ENCODE data around the gene PER2. TPM values are rescaled to one million over a fixed set of nuclear protein-coding genes. Genes with fewer than 3 reads are reported as not detected.

Gene PER2
- total and polyA plus RNA-seq, 2 donors (not counting 3 experiments of a cell fraction or from before 2014, with no cell fraction given): 0.86 to 3.8 TPM

GRCh38 chr2:238290715-238291549, 2.5 kb upstream of the PER2 start:
- Histone ChIP-seq H3K36me3 (ENCODE audit: control insufficient read depth in 2 of 2, extremely low read depth in 1 of 2, insufficient read depth in 2 of 2, low read length in 2 of 2) (no peaks in the 10 kb centered on the region), H3K9me3 (replicated peaks; ENCODE audit: control insufficient read depth, insufficient read depth, low read length) (no peaks in the 10 kb centered on the region), H4K20me1 (replicated peaks; ENCODE audit: control insufficient read depth, extremely low read depth, insufficient read depth, low read length) (no peaks in the 10 kb centered on the region), H3K4me3 (replicated peaks in 1 of 3; ENCODE audit: insufficient read depth in 1 of 3, low read depth in 1 of 3, low read length in 3 of 3) (no peak overlapping the region), H3K9me1 (replicated peaks; ENCODE audit: control insufficient read depth, extremely low read depth, insufficient read depth, low read length) (no peaks in the 10 kb centered on the region), H3K4me1 (ENCODE audit: control insufficient read depth, extremely low read depth, insufficient read depth, low read length) (peaks cover 14% of the 10 kb centered on the region), H3K79me2 (ENCODE audit: control insufficient read depth, insufficient read depth, low read length) (no peaks in the 10 kb centered on the region), H2AFZ (ENCODE audit: low read depth, low read length) (no peak overlapping the region), H3K27me3 (ENCODE audit: control insufficient read depth in 2 of 2, insufficient read depth in 2 of 2, low read length in 2 of 2) (no peaks in the 10 kb centered on the region), H3K9ac (replicated peaks; ENCODE audit: extremely low read depth, insufficient read depth, low read length) (no peak overlapping the region), H3K4me2 (ENCODE audit: insufficient read depth, low read length) (no peak overlapping the region), H3K27ac (ENCODE audit: insufficient read depth, low read depth, low read length) (no peak overlapping the region)
- ChIA-PET POLR2A (interaction anchor here (1.4 kb wide), 1 partner anchor 28 kb away, joined by 3 read pairs; no protein-coding TSS in a partner anchor), CTCF (interaction anchor here (1.3 to 6.4 kb wide), 2 partner anchors 19 to 27 kb away, joined by 4 to 39 read pairs; no protein-coding TSS in a partner anchor)
- TF ChIP-seq GATA2 (IDR thresholded peaks at IDR 0.05; ENCODE audit: insufficient read depth, insufficient read length, low read depth, low read length): no peak
- TF ChIP-seq FOS (IDR thresholded peaks at IDR 0.05; ENCODE audit: borderline replicate concordance, insufficient read depth, low read length): no peak
- TF ChIP-seq POLR2AphosphoS5 (IDR thresholded peaks at IDR 0.05; ENCODE audit: insufficient read depth, low read depth, low read length): no peak
- no peak for TF ChIP-seq JUN (IDR thresholded peaks at IDR 0.05; ENCODE audit: borderline replicate concordance, insufficient read depth, insufficient read length, low read depth)
- TF ChIP-seq MYC (IDR thresholded peaks at IDR 0.05; ENCODE audit: low read depth, low read length): no peak
- TF ChIP-seq POLR2A (IDR thresholded peaks at IDR 0.05; ENCODE audit: low read depth, low read length): no peak
- TF ChIP-seq MAX (IDR thresholded peaks at IDR 0.05; ENCODE audit: insufficient read depth, insufficient read length): no peak
- no peak for TF ChIP-seq EZH2 (IDR thresholded peaks at IDR 0.05; ENCODE audit: borderline replicate concordance, low read depth, low read length, severe bottlenecking)
- dilution Hi-C loops (cut with MboI; ENCODE audit: extremely low pct_ligation_motif_present, low sequenced_read_pairs): no loop called here
- intact Hi-C loops (cut with micrococcal nuclease): no loop called here
- no peak for DNase-seq (ENCODE audit: low read depth, low spot score)
- no peak for FAIRE-seq
- no TSS peak for BruUV-seq (replicated peaks)
